ENCODE results near the gene FGF11.

DNA sequence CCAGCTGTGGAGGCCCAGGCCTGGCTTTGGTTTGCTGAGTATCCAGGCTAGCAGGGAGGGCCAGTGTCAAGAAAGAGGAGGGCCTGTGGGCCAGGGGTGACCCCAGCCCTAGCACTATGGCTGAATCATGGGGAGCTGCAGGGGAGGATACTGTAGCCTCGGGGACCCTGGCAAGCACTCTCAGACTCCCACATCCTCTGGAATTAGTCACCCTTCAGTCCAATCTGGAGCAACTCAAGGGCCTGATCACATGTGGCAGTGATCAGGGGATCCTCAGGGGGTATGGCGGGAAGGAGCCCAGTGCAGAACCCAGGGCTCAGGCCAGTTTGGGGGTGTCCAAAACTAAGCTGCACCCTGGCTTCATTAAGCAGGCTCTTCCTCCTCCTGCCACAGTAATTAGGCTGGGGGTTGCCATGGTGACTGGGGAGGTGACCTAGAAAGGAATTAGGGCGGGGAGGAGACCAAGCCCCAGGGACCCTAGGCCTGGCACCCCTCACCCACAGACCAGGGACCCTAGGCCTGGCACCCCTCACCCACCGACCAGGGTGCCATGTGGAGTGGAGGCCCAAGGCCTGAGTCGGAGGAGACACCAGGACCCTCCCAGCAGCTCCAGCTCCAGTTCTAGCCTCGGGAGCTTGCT, 25.8 kb upstream of the FGF11 start:
- TF ChIP-seq, protein P1, sequence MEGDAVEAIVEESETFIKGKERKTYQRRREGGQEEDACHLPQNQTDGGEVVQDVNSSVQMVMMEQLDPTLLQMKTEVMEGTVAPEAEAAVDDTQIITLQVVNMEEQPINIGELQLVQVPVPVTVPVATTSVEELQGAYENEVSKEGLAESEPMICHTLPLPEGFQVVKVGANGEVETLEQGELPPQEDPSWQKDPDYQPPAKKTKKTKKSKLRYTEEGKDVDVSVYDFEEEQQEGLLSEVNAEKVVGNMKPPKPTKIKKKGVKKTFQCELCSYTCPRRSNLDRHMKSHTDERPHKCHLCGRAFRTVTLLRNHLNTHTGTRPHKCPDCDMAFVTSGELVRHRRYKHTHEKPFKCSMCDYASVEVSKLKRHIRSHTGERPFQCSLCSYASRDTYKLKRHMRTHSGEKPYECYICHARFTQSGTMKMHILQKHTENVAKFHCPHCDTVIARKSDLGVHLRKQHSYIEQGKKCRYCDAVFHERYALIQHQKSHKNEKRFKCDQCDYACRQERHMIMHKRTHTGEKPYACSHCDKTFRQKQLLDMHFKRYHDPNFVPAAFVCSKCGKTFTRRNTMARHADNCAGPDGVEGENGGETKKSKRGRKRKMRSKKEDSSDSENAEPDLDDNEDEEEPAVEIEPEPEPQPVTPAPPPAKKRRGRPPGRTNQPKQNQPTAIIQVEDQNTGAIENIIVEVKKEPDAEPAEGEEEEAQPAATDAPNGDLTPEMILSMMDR (IDR thresholded peaks at IDR 0.05) = no peak
- TF ChIP-seq POLR2A (IDR thresholded peaks at IDR 0.05) = no peak
